NT2/D1 (cell line): ENCODE results near the gene RALA.

Experiments used
- SUZ12 ChIP-seq: IDR thresholded peaks from 2 replicates; pipeline ENCODE4 v1.6.1; 2011; ENCODE audit not compliant: insufficient read length, insufficient read depth; ENCODE audit errors: extremely low read depth
- YY1 ChIP-seq: IDR thresholded peaks from 2 replicates; pipeline ENCODE4 v1.6.1; 2011; ENCODE audit not compliant: insufficient read length, insufficient read depth
- ZNF274 ChIP-seq: IDR thresholded peaks from 2 replicates; pipeline ENCODE4 v1.6.1; 2011; ENCODE audit warnings: mild to moderate bottlenecking, low read depth, low read length

DNA sequence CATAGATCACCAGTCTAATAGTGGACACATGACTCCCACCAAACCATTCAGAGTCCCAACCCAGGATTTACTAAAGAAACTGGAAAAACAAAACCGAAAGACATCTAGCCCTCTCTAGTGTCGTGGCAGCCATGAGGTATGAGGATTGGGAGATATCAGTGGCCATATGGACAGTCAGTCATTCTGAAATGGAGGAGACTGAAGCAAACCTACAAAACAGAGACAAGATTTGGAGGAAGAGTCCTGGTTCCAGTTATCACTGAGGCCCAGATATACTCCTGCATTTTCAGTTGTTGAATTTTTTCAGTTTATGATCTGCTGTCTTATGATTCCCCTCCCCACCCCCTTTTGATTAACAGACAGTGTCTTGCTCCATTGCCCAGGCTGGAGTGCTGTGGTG lies 9.1 kb upstream of the RALA start:
- TF ChIP-seq ZNF274 (no peak), SUZ12 (no peak), YY1 (no peak)
